HepG2 (cell line): ENCODE results near the gene PCSK6. TPM values are rescaled to one million over a fixed set of nuclear protein-coding genes. Genes with fewer than 3 reads are reported as not detected.

ENCODE experiments used
- AHR ChIP-seq: IDR thresholded peaks from 2 replicates; pipeline ENCODE4 v1.6.1; 2018; ENCODE audit warnings: missing genetic modification reagents, missing compliant biosample characterization
- FLYWCH1 ChIP-seq: sonication (generic); formaldehyde crosslinking; IDR thresholded peaks from 2 replicates; pipeline ENCODE4 v1.8.1; 2023; ENCODE audit warnings: mild to moderate bottlenecking, missing genetic modification reagents
- JUNB ChIP-seq: sonication (generic); formaldehyde crosslinking; IDR thresholded peaks from 2 replicates; pipeline ENCODE4 v1.8.0; 2022; ENCODE audit warnings: missing genetic modification reagents, mild to moderate bottlenecking, borderline replicate concordance
- MIER2 ChIP-seq: IDR thresholded peaks from 2 replicates; pipeline ENCODE4 v1.6.1; 2016; ENCODE audit warnings: missing biosample characterization, missing genetic modification reagents
- THAP11 ChIP-seq: IDR thresholded peaks from 2 replicates; pipeline ENCODE4 v1.6.1; 2016; ENCODE audit warnings: missing biosample characterization, missing genetic modification reagents
- XRCC5 ChIP-seq: fragments of 200-400 bp; formaldehyde crosslinking; optimal IDR thresholded peaks from 2 replicates; pipeline ENCODE3; 2017; ENCODE audit warnings: mild to moderate bottlenecking, low read length
- YEATS2 ChIP-seq: sonication (generic); formaldehyde crosslinking; IDR thresholded peaks from 2 replicates; pipeline ENCODE4 v1.4.0; 2020; ENCODE audit warnings: missing genetic modification reagents, borderline replicate concordance
- ZNF142 ChIP-seq: sonication (generic); formaldehyde crosslinking; IDR thresholded peaks from 2 replicates; pipeline ENCODE4 v1.4.0; 2020; ENCODE audit warnings: missing genetic modification reagents
- ZNF484 ChIP-seq: sonication (generic); formaldehyde crosslinking; IDR thresholded peaks from 2 replicates; pipeline ENCODE4 v1.5.1; 2020; ENCODE audit warnings: mild to moderate bottlenecking, low read depth, missing genetic modification reagents, borderline replicate concordance
- ZNF552 ChIP-seq: sonication (generic); formaldehyde crosslinking; IDR thresholded peaks from 2 replicates; pipeline ENCODE4 v1.9.0; 2022; ENCODE audit warnings: missing genetic modification reagents, mild to moderate bottlenecking, borderline replicate concordance
- ZNF619 ChIP-seq: sonication (generic); formaldehyde crosslinking; IDR thresholded peaks from 2 replicates; pipeline ENCODE4 v1.4.0; 2020; ENCODE audit warnings: mild to moderate bottlenecking, missing genetic modification reagents
- polyA plus RNA-seq, 8 experiments: library from polyadenylated mRNA; depleted of rRNA in 3 of 8; stranded (reverse) in 7 of 8; unstranded in 1 of 8; fragments of >200 nt; fragmentation: Illumina TruSeq in 4 of 8; extraction: Trizol in 4 of 8; gene quantifications; 2 replicates each; pipeline versions ENCODE4 v1.2.1 to v1.2.3, GENCODE V29; 2011 to 2016; ENCODE audit warnings: low read depth in 4 of 8, missing spikeins in 1 of 8, mixed read lengths in 1 of 8; ENCODE audit not compliant: insufficient read depth in 1 of 8
- total RNA-seq, 5 experiments: library from RNA; depleted of rRNA; stranded (reverse); fragments of >200 nt; fragmentation: Illumina TruSeq; extraction: Trizol; gene quantifications; 2 replicates each; pipeline ENCODE4 v1.2.3, GENCODE V29; 2016; ENCODE audit warnings: low read depth in 1 of 5
- TF ChIP-seq, protein P1 (sequence below): sonication (generic); formaldehyde crosslinking; IDR thresholded peaks from 2 replicates; pipeline ENCODE4 v1.8.0; 2022; ENCODE audit warnings: missing genetic modification reagents, mild to moderate bottlenecking, moderate library complexity, borderline replicate concordance
- TF ChIP-seq, protein P2 (sequence below): sonication (generic); formaldehyde crosslinking; IDR thresholded peaks from 2 replicates; pipeline ENCODE4 v1.4.0; 2020; ENCODE audit warnings: mild to moderate bottlenecking, missing genetic modification reagents, borderline replicate concordance
- TF ChIP-seq, protein P3 (sequence below): IDR thresholded peaks from 2 replicates; pipeline ENCODE4 v1.6.1; 2012; ENCODE audit warnings: low read length, improper control_type of control experiment

PCSK6 gene
- total and polyA plus RNA-seq, 2 of the 13 experiments (the other 11 are each of a cell fraction or from before 2014, with no cell fraction given): 56.5 to 155 TPM

DNA sequence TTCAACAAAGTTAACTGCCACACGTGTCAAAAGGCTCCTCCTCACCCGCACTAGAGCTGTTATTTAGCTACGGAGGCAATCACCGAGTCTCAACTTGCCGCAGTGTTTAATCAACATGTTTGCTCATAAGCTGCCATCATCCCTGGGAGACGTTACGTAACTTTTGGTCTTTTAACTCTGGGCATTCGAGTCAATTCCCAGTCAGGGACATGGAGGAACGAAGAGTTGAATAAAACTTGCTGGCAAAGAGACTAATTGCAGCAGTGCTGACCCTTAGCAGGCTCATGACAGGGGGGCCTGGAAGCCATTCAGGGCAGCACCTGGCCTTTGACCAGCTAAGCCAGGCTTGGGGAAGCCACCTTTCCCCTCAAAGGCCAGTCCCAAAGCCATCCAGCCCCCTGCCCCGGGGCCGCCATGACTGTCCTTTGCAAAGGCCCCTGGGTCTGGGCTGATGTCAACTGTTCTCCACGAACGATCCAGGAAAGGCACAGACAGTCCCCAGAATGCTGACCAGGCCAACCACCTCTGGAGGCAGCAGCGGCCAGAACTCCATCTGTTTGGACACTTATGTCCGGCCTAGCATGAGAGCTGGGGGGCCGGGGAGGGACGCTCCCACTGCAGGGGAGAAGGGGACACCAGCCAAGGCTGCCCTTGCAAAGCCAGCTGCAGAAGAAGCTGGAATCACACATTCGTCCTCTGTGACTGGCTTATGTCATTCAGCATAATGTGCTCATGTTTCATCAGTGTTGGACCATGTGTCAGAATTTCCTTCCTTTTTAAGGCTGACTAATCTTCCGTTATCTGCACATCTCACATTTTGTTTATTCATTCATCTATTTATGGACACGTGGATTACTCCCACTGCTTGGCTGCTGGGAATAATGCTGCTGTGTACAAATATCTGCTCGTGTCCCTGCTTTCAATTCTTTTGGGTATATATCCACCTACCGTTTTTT, 43.7 kb downstream of the PCSK6 start (continued):
- TF ChIP-seq ZNF142 (CRISPR knock-in tag) (no peak), XRCC5 (no peak), ZNF552 (no peak), AHR (no peak), MIER2 (CRISPR knock-in tag) (peak; percentile 69; the same call in 1 of the 2 replicates), JUNB (CRISPR knock-in tag) (peak; percentile 51; the same call in 1 of the 2 replicates), ZNF619 (no peak), FLYWCH1 (CRISPR knock-in tag) (no peak), YEATS2 (CRISPR knock-in tag) (peak; percentile 52; the same call in 1 of the 2 replicates), ZNF484 (CRISPR knock-in tag) (no peak), THAP11 (peak; percentile 74)
- TF ChIP-seq, protein P1, sequence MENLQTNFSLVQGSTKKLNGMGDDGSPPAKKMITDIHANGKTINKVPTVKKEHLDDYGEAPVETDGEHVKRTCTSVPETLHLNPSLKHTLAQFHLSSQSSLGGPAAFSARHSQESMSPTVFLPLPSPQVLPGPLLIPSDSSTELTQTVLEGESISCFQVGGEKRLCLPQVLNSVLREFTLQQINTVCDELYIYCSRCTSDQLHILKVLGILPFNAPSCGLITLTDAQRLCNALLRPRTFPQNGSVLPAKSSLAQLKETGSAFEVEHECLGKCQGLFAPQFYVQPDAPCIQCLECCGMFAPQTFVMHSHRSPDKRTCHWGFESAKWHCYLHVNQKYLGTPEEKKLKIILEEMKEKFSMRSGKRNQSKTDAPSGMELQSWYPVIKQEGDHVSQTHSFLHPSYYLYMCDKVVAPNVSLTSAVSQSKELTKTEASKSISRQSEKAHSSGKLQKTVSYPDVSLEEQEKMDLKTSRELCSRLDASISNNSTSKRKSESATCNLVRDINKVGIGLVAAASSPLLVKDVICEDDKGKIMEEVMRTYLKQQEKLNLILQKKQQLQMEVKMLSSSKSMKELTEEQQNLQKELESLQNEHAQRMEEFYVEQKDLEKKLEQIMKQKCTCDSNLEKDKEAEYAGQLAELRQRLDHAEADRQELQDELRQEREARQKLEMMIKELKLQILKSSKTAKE (CRISPR knock-in tag): peak; percentile 84
- TF ChIP-seq, protein P2, sequence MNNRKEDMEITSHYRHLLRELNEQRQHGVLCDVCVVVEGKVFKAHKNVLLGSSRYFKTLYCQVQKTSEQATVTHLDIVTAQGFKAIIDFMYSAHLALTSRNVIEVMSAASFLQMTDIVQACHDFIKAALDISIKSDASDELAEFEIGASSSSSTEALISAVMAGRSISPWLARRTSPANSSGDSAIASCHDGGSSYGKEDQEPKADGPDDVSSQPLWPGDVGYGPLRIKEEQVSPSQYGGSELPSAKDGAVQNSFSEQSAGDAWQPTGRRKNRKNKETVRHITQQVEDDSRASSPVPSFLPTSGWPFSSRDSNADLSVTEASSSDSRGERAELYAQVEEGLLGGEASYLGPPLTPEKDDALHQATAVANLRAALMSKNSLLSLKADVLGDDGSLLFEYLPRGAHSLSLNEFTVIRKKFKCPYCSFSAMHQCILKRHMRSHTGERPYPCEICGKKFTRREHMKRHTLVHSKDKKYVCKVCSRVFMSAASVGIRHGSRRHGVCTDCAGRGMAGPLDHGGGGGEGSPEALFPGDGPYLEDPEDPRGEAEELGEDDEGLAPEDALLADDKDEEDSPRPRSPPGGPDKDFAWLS: no peak
- TF ChIP-seq, protein P3, sequence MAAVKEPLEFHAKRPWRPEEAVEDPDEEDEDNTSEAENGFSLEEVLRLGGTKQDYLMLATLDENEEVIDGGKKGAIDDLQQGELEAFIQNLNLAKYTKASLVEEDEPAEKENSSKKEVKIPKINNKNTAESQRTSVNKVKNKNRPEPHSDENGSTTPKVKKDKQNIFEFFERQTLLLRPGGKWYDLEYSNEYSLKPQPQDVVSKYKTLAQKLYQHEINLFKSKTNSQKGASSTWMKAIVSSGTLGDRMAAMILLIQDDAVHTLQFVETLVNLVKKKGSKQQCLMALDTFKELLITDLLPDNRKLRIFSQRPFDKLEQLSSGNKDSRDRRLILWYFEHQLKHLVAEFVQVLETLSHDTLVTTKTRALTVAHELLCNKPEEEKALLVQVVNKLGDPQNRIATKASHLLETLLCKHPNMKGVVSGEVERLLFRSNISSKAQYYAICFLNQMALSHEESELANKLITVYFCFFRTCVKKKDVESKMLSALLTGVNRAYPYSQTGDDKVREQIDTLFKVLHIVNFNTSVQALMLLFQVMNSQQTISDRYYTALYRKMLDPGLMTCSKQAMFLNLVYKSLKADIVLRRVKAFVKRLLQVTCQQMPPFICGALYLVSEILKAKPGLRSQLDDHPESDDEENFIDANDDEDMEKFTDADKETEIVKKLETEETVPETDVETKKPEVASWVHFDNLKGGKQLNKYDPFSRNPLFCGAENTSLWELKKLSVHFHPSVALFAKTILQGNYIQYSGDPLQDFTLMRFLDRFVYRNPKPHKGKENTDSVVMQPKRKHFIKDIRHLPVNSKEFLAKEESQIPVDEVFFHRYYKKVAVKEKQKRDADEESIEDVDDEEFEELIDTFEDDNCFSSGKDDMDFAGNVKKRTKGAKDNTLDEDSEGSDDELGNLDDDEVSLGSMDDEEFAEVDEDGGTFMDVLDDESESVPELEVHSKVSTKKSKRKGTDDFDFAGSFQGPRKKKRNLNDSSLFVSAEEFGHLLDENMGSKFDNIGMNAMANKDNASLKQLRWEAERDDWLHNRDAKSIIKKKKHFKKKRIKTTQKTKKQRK: no peak
